ENCODE measurements around the gene ATP9B. TPM values are rescaled to one million over a fixed set of nuclear protein-coding genes. Genes with fewer than 3 reads are reported as not detected.

Gene ATP9B
- total RNA-seq, 1 experiment from 2014 or later, result 25.5 TPM

DNA sequence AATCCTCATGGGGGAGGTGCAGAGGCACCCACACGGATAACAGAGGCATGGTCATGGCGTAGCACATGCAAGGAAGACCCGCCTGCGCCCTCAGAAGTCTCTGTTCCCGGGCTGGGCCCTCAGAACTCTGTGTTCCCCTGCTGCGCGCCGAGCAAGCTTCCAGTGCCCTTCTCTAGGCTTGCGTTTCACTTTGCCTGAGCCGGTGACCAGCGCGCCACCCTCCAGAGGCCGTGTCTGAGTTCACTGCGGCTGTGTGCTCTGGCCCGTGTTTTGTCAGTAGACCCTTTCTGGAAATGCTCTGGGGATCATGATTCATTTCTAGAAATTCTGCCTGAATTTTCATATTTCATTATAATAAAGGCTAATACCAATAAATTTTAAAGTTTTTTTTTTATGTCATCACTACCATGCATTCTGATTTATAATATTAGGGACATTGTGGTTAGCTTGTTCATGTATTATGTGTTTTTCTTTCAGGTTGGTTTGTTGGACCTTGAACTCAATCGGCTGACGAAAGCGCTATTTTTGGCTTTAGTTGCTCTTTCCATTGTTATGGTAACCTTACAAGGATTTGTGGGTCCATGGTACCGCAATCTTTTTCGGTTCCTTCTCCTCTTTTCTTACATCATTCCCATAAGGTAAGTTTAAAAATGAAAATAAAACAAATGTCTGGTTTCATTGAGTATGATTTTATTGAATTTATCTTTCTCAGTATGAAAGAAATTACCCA lies 183.9 kb downstream of the ATP9B start:
- BruUV-seq (replicated peaks), result no TSS peak
- Mint-ChIP-seq H3K4me1 (ENCODE audit: insufficient read depth, unreplicated experiment) (no peaks in the 10 kb centered on the region), H3K4me3 (ENCODE audit: unreplicated experiment) (no peak overlapping the region)

DNA sequence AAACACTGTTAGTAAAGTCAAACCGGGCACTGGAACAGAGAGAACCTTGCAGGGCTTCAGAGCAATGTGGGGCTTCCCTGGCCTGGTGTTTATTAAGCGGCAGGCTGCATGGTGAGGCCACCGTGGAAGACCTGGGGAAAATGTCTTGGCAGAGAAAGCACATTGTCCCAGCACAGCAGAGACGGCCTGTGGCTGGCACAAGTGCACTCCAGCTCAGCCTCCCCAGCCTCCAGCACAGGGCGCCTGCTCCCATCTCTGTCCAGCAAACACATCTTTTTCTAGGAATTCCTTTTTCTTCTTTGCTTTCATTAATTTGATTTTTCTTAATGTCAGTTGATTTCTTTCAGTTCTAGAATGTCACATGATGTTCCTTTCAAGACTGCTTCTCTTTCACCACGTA lies 188.3 kb downstream of the ATP9B start:
- H3K4me3 Mint-ChIP-seq (ENCODE audit: unreplicated experiment), result no peak overlapping the region
- no peak overlapping the region for H3K27ac Mint-ChIP-seq (ENCODE audit: low read depth, unreplicated experiment)
- no peaks in the 10 kb centered on the region for H3K9me3 Mint-ChIP-seq (ENCODE audit: unreplicated experiment)
- H3K36me3 Mint-ChIP-seq (ENCODE audit: insufficient read depth, unreplicated experiment), result no peaks in the 10 kb centered on the region
- POLR2A ChIA-PET, result no interaction called here
- BruUV-seq (replicated peaks), result no TSS peak
- TF ChIP-seq, protein P1, sequence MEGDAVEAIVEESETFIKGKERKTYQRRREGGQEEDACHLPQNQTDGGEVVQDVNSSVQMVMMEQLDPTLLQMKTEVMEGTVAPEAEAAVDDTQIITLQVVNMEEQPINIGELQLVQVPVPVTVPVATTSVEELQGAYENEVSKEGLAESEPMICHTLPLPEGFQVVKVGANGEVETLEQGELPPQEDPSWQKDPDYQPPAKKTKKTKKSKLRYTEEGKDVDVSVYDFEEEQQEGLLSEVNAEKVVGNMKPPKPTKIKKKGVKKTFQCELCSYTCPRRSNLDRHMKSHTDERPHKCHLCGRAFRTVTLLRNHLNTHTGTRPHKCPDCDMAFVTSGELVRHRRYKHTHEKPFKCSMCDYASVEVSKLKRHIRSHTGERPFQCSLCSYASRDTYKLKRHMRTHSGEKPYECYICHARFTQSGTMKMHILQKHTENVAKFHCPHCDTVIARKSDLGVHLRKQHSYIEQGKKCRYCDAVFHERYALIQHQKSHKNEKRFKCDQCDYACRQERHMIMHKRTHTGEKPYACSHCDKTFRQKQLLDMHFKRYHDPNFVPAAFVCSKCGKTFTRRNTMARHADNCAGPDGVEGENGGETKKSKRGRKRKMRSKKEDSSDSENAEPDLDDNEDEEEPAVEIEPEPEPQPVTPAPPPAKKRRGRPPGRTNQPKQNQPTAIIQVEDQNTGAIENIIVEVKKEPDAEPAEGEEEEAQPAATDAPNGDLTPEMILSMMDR (IDR thresholded peaks at IDR 0.05; ENCODE audit: unreplicated experiment), result no peak
- DNase-seq (ENCODE audit: unreplicated experiment), result no peak
- no peaks in the 10 kb centered on the region for H3K27me3 Mint-ChIP-seq (ENCODE audit: insufficient read depth, unreplicated experiment)
- CTCF ChIA-PET, result no interaction called here
- H3K4me1 Mint-ChIP-seq (ENCODE audit: insufficient read depth, unreplicated experiment), result no peaks in the 10 kb centered on the region
- intact Hi-C loops (cut with micrococcal nuclease), result no loop called here

More for the DNA sequence above, 183.9 kb downstream of the ATP9B start:
- Mint-ChIP-seq H3K27me3 (ENCODE audit: insufficient read depth, unreplicated experiment) (no peaks in the 10 kb centered on the region), H3K9me3 (ENCODE audit: unreplicated experiment) (no peaks in the 10 kb centered on the region), H3K36me3 (ENCODE audit: insufficient read depth, unreplicated experiment) (no peaks in the 10 kb centered on the region), H3K27ac (ENCODE audit: low read depth, unreplicated experiment) (no peak overlapping the region)
- TF ChIP-seq, protein P1 (IDR thresholded peaks at IDR 0.05; ENCODE audit: unreplicated experiment), result no peak
- CTCF ChIA-PET, result interaction anchor here (0.8 kb wide), 1 partner anchor 133 kb away, joined by 3 read pairs; no protein-coding TSS in a partner anchor
- intact Hi-C loops (cut with micrococcal nuclease), result no loop called here
- no peak for DNase-seq (ENCODE audit: unreplicated experiment)
- POLR2A ChIA-PET, result interaction anchor here (0.7 kb wide), 1 partner anchor 96 kb away, joined by 3 read pairs; no protein-coding TSS in a partner anchor

DNA sequence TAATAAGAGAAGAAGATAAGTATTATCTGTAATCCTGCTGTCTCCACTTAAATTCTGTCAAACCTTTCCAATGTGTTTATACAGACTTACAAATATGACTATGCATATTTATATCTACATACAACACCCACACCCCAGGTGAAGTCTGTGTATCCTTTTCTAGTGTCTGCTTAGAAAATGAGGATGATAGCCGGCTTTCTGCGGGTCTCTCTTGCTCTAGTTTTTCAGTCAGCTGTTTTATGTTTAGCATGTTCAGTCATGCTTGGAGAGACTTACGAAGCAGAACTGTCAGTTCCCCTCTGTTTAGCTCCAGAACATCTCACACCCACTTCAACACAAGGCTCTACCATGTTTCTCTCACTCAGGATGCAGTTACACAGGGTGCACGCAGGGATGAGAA lies 189.3 kb downstream of the ATP9B start:
- intact Hi-C loops (cut with micrococcal nuclease), result no loop called here
- no peak for DNase-seq (ENCODE audit: unreplicated experiment)
- Mint-ChIP-seq H3K4me3 (ENCODE audit: unreplicated experiment) (no peak overlapping the region), H3K27ac (ENCODE audit: low read depth, unreplicated experiment) (no peak overlapping the region), H3K36me3 (ENCODE audit: insufficient read depth, unreplicated experiment) (no peaks in the 10 kb centered on the region), H3K9me3 (ENCODE audit: unreplicated experiment) (no peaks in the 10 kb centered on the region), H3K4me1 (ENCODE audit: insufficient read depth, unreplicated experiment) (no peaks in the 10 kb centered on the region), H3K27me3 (ENCODE audit: insufficient read depth, unreplicated experiment) (no peaks in the 10 kb centered on the region)
- TF ChIP-seq, protein P1 (IDR thresholded peaks at IDR 0.05; ENCODE audit: unreplicated experiment), result no peak
- ChIA-PET CTCF (interaction anchor here (0.7 to 1.1 kb wide), 2 partner anchors 13 to 819 kb away, joined by 3 read pairs; no protein-coding TSS in a partner anchor), POLR2A (no interaction called here)
- no TSS peak for BruUV-seq (replicated peaks)

DNA sequence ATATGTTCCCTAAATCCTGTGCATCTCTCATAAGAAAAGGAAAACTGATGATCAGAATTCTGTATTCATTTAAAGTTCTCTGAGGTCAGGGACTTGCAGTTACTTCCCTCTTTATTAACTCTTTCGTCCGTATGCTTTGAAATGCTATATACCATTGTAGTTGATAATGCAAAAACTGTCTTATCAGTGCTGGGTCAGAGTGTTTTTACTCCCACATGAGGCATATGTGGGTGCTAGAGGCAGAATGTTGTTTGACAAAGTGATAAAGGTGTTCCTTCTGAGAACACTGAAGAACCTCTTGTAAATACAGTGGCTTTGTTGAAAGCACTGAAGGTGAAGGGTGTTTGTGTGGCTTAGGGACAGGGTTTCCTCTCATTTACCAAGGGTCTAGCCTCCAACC lies 190.0 kb downstream of the ATP9B start:
- Mint-ChIP-seq H3K4me3 (ENCODE audit: unreplicated experiment) (no peak overlapping the region), H3K36me3 (ENCODE audit: insufficient read depth, unreplicated experiment) (no peaks in the 10 kb centered on the region), H3K4me1 (ENCODE audit: insufficient read depth, unreplicated experiment) (no peaks in the 10 kb centered on the region), H3K27ac (ENCODE audit: low read depth, unreplicated experiment) (no peak overlapping the region), H3K9me3 (ENCODE audit: unreplicated experiment) (no peaks in the 10 kb centered on the region), H3K27me3 (ENCODE audit: insufficient read depth, unreplicated experiment) (no peaks in the 10 kb centered on the region)
- no TSS peak for BruUV-seq (replicated peaks)
- DNase-seq (ENCODE audit: unreplicated experiment), result no peak
- ChIA-PET CTCF (interaction anchor here (0.7 to 1.1 kb wide), 2 partner anchors 14 to 820 kb away, joined by 3 read pairs; no protein-coding TSS in a partner anchor), POLR2A (no interaction called here)
- intact Hi-C loops (cut with micrococcal nuclease), result no loop called here
- TF ChIP-seq, protein P1 (IDR thresholded peaks at IDR 0.05; ENCODE audit: unreplicated experiment), result no peak
